HG03025 (cell line): ENCODE measurements around the gene ARL15.

Experiments used
- ATAC-seq: cut with Tn5 transposase; IDR thresholded peaks from one replicate; pipeline ENCODE4 v1.9.1; 2021; ENCODE audit warnings: mild to moderate bottlenecking, moderate library complexity; ENCODE audit not compliant: unreplicated experiment, low FRiP score

ARL15 gene

DNA sequence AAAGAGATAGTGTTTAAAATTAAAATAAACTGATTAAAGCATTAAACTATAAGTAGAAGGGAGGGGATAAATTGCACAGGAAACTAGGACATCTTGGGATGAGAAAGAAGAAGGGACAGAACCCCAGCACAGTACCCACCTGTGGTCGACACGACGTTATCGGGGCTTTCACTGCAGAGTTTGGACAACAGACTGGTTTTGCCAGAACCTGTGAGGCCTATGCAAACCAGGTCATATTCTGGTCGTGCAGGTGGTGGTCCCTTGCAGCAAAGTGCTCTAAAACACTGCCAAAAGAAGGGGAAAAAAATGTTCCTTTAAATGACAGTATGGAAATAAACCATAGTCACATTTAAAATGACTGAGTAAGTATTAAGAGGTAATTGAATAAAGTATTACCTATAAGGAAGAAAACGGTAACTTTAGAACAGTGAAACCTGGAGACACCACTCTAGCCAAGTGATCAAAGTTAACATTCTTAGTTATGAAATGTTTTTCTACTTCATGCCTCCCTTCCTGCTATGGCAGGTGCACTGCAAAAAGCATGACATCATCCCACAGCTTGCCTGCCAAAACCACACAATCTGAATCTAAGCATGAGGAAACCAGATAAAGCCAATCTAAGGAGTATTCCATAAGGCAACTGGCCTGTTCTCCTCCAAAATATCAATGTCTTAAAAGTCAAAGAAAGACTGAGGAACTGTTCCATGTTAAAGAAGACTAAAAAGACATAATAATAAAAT is 138.6 kb downstream of the ARL15 start:
- no peak for ATAC-seq

- no peak for ATAC-seq
Measured at GRCh38 chr5:54165687-54166086, 144.7 kb downstream of the ARL15 start.

DNA sequence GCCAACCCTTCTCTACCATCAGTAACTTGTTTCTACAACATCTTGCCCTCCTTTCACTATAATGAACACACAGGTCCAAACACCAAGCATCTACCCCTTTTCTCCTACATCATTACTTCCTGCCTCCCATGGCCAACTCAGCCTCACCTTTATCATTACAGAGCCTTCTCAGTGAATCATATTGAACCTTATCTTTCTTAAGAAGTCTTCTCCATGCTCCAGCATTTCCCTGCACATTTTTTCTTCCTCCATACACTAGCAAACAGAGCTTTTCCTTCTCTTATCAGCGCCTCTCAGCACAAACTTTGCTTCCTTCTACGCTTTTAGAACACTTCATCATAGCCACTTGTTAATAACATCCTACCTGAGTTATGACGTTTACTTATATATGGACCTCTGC is 148.2 kb downstream of the ARL15 start:
- no peak for ATAC-seq

- no peak for ATAC-seq
Measured at GRCh38 chr5:54160329-54160728, 150.0 kb downstream of the ARL15 start.

DNA sequence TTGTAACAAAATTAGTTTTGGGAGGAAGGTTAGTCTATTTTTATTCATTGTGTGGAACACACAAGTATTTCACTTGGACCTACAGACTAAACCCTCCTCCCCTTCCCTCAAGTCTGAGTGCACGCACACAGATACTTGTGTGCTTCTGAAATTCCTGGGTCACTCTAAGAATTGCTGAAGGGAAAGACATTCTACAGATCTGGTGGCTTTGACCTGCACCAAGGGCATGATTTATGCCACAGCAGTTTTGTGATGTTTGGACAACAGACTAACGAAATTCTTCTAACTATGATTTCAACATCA is 150.5 kb downstream of the ARL15 start:
- no peak for ATAC-seq

DNA sequence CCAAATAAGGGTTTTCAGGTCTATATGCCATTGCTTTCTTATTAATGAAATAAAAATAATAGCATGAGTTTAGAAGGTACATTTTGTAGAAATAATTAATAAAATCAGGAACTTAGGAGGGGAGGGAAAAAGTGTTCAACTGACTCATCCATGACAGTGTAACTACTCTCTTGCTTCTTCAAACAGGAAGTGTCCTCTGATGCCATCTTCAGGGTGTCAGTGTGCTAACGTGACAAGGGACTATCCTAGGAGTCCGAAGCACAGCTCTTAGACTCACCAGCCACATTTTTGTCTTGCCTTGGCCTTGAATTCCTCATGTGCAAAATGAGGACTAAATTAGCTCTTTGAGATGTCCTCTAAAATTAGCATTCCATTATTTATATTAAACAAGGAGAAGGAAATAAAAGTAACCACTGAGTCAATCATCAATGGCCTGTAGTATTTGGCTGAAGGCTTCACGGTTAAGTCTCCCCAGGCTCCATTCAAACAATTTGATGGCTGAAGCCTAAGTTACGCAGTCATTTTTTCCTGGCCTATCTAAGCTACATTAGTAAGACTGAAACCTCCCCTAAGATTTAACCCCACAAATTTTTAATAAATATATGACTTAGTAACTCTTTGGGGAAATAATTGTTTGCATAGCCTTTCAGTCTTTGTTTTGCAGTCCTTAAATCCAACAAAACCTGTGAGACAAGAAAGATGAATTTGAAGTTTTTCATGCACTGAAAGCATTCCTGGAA is 151.1 kb downstream of the ARL15 start:
- ATAC-seq, result no peak

DNA sequence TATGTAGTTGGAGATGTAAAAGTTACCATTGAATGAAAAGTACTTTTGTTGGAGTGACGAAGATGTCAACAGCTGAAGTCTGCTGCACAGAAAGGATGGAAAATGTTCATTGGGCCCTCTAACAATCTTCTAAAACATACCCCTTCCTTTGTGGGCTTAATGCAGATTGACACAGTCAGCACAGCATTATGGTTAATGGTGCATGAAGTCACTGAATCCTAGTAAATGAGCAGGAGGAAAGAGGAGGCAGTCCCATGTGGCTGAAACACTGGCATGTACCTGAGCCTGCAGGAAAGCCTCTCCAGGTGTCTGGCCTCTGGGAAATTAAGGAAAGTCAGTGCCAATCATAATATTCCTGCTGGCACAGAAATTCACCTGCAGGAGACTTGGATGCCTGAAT is 153.8 kb downstream of the ARL15 start:
- ATAC-seq, result no peak

DNA sequence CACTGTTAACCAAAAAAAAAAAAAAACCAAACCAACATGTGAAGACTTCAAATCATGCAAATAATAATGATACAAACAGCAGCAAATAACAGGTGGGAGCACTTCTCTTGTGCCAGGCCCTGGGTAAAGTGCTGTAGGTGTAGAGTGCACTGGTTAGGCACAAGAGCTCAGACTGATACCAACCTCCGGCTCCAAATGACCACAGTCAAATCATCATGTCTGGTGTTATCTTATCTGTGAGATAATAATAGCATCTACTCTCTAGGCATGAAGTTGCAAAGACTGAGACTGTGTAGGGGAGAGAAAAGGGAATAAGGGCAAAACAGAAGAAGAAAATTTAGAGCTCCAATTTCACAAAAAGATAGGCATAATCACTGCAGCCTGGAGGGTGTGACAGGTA is 159.5 kb downstream of the ARL15 start:
- ATAC-seq, result no peak

DNA sequence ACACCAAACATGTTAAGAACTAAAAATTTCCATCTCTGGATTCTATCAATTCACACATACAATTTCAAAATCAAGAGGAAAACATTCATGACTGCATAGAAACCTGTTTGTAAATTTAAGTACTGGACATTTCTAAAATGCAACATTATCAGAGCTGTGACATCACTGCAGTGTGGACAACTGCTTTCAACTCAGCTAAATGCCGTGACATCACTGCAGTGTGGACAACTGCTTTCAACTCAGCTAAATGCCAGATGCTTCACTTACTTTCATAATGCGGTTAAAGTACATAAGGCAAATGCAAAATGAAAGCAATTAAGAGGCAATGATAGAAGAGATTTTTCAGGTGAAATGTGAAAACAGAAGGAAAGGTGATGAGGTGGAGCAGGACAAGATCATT is 161.5 kb downstream of the ARL15 start:
- ATAC-seq, result no peak

- no peak for ATAC-seq
Measured at GRCh38 chr5:54148067-54148845, 162.1 kb downstream of the ARL15 start.

DNA sequence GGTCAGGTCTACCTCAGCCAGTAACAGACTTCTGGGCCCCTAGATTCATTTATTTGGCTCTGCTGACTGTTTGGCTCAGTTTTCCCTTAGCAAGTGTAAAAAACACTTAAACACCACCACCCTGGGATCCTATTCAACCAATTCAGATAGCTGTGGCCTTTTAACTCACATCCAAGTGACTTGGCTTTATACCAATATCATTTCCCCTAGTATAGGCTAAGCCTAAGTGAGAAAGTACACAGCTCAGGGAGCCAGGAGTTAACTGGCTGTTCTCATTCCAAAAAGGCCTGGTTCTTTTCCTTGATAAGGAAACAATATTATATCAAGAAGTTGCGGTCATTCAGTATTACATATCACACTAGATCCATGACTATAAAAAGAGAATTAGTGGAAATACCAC is 163.5 kb downstream of the ARL15 start:
- no peak for ATAC-seq

GRCh38 chr5:54146390-54146789 is 164.0 kb downstream of the ARL15 start:
- no peak for ATAC-seq

- ATAC-seq, result no peak
Measured at GRCh38 chr5:54140247-54140840, 170.0 kb downstream of the ARL15 start.

GRCh38 chr5:54136516-54137440 is 173.6 kb downstream of the ARL15 start:
- no peak for ATAC-seq

GRCh38 chr5:54135042-54135441 is 175.3 kb downstream of the ARL15 start:
- ATAC-seq, result no peak

DNA sequence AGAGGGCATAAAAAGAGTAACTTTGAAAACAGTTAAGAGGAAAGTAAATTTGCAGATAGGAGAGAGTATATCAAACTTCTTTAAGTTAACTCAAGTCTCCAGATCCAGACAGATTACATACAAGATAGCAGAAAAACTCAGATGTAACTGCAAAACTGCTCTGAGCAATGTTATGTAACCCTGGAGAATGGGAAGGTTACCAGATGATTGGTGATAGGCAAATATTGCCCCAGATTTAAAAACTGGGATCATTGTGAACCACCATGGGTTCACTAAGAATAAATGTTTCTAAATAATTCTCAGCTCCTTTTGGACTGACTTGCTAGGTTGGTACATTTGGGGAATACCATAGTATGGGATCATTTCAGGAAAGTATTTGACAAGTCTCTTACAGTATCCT is 176.5 kb downstream of the ARL15 start:
- ATAC-seq, result no peak

- ATAC-seq, result no peak
Measured at GRCh38 chr5:54120473-54120872, 189.9 kb downstream of the ARL15 start.

DNA sequence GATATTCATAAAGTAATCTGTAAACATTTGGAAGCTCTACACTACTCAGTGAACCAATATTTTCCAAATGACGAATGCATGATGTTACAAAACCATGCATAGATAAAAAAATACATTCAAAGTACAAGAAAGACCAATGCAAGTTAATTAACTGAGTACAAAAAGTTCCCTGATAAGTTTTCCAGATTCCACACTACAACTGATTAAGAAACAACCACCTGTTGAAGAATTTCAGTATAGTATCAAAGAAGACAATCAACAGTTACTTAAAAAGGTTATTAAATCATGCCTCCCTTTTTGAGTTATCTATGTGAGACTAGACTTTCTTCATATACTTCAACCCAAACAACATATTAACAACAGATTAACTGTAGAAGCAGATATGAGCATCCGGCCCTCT is 192.4 kb downstream of the ARL15 start:
- no peak for ATAC-seq

GRCh38 chr5:54115735-54116403 is 194.5 kb downstream of the ARL15 start:
- ATAC-seq, result no peak

DNA sequence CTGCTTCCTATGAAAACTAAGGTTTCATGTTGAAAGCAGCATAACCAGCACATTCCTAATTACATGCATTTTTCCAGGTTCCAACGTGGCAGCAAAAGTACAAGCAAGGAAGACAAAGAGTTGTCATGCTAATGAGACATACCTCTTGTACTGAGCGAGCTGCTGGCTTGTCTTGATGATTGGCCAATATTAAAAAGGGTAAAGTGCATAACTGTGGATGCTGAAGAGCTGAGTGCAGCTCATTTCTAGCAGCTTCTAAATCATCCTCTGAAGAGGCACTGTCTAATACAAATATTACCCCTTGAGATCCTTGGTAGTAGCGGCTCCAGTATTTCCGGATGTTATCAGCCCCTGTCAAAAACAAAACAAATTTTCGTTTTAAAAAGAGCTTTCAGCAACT is 197.3 kb downstream of the ARL15 start:
- ATAC-seq, result no peak
